Ishikawa (cell line): ENCODE data around the gene HEPACAM.

Source experiments
- EGR1 ChIP-seq: IDR thresholded peaks from 2 replicates; pipeline ENCODE4 v1.6.1; 2012
- TAF1 ChIP-seq: IDR thresholded peaks from 2 replicates; pipeline ENCODE4 v1.6.1; 2012; ENCODE audit warnings: low read depth, mild to moderate bottlenecking
- TCF12 ChIP-seq: IDR thresholded peaks from 2 replicates; pipeline ENCODE4 v1.6.1; 2012; ENCODE audit warnings: low read depth
- TF ChIP-seq, protein P1 (sequence below): IDR thresholded peaks from 2 replicates; pipeline ENCODE4 v1.6.1; 2012; ENCODE audit warnings: low read depth, mild to moderate bottlenecking

DNA sequence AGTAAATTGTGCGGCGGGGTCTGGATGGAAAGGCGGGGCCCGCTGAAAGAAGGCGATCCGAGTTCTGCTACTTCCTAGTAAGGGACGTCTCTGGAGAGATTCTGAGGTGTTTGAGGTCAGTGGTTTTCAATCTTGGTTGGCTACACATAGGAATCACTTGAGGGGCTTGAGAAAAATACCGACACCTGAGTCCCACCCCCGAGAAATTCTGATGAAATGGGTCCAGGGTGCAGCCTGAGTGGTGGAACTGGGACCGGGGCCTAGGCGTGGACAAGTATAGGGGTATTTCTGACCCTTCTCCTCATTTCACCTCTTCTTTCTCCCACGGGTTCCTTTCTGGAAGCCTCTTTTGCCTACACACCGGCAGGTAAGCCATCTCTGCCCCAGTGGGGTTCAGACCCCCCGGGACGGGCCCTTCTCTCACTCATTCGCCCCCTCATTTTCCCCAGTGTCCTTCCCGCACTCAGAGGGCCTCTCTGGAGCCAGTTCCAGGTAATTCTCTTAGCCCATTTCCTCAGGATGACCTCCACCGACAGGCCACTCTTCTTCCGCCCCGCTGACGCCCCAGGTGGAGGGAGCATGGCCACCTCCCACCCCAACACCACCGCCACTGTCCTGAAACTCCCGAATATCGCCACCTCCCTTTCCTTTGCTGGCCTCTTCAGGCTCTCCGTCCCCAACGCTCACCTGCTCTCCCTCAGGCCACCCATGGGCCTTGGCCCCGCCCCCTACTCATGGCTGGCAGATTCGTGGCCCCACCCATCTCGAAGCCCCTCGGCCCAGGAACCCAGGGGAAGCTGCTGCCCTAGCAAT lies 58.8 kb downstream of the HEPACAM start:
- TF ChIP-seq TAF1 (no peak), TCF12 (no peak), EGR1 (no peak)
- TF ChIP-seq, protein P1, sequence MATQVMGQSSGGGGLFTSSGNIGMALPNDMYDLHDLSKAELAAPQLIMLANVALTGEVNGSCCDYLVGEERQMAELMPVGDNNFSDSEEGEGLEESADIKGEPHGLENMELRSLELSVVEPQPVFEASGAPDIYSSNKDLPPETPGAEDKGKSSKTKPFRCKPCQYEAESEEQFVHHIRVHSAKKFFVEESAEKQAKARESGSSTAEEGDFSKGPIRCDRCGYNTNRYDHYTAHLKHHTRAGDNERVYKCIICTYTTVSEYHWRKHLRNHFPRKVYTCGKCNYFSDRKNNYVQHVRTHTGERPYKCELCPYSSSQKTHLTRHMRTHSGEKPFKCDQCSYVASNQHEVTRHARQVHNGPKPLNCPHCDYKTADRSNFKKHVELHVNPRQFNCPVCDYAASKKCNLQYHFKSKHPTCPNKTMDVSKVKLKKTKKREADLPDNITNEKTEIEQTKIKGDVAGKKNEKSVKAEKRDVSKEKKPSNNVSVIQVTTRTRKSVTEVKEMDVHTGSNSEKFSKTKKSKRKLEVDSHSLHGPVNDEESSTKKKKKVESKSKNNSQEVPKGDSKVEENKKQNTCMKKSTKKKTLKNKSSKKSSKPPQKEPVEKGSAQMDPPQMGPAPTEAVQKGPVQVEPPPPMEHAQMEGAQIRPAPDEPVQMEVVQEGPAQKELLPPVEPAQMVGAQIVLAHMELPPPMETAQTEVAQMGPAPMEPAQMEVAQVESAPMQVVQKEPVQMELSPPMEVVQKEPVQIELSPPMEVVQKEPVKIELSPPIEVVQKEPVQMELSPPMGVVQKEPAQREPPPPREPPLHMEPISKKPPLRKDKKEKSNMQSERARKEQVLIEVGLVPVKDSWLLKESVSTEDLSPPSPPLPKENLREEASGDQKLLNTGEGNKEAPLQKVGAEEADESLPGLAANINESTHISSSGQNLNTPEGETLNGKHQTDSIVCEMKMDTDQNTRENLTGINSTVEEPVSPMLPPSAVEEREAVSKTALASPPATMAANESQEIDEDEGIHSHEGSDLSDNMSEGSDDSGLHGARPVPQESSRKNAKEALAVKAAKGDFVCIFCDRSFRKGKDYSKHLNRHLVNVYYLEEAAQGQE = no peak
